GM21529 (cell line): Measurements from ENCODE around the gene FSTL1.

Source experiments
- ATAC-seq: cut with Tn5 transposase; IDR thresholded peaks from one replicate; pipeline ENCODE4 v1.9.1; 2021; ENCODE audit not compliant: unreplicated experiment

The FSTL1 gene

GRCh38 chr3:120469440-120469839, 18.6 kb upstream of the FSTL1 start:
- ATAC-seq: no peak

DNA sequence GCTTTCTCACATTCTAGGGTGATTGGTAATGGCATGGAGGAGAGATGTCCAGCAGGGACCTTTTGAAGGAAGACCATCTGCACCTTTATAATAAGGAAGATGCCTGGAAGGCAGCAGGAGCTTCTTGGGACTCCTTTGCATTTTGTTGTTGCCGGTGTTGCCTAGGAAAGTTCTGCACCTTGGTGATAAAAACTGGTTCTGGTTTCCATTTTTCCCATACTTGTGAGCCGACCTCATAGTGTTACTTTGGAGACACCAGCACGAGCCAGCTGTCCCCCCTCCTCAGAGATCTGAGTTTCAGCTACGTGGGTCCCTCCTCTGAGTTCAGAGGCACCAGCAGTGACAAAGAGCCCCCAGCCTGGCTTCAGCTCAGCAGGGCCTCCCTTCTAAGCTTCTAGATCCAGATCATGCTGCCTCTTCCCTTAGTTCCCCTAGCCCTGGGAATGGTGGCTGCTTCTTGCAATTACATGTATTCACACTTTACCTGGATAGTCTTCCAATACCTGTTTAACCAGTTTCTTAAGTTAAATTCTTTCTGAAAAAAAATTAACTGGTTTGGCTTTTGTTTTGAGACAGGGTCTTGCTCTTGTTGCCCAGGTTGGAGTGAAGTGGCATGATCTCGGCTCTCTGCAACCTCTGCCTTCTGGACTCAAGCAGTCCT, 18.0 kb upstream of the FSTL1 start:
- no peak for ATAC-seq

GRCh38 chr3:120462409-120462959, 11.7 kb upstream of the FSTL1 start:
- no peak for ATAC-seq

- no peak for ATAC-seq
Observed at GRCh38 chr3:120461416-120461815, 10.6 kb upstream of the FSTL1 start.

DNA sequence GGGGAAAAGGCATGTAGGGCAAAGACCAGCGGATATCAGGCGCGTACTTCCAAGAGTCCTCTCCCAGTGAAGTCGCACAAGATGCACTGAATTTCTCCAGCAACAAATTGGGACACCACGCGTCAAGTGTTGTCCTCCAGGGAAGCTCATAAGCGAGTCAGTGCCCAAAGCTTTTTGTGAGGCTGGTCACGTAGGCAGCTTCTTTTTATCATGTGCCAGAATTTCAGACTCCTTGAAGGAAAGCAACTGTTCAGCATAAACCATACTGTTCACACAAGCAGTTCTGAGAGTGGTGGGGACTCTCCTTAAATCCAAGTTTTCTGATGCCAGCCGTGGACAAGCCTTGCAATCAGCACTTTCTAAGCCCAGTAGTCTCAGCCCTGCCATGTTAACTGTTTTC, 10.1 kb upstream of the FSTL1 start:
- ATAC-seq: no peak

DNA sequence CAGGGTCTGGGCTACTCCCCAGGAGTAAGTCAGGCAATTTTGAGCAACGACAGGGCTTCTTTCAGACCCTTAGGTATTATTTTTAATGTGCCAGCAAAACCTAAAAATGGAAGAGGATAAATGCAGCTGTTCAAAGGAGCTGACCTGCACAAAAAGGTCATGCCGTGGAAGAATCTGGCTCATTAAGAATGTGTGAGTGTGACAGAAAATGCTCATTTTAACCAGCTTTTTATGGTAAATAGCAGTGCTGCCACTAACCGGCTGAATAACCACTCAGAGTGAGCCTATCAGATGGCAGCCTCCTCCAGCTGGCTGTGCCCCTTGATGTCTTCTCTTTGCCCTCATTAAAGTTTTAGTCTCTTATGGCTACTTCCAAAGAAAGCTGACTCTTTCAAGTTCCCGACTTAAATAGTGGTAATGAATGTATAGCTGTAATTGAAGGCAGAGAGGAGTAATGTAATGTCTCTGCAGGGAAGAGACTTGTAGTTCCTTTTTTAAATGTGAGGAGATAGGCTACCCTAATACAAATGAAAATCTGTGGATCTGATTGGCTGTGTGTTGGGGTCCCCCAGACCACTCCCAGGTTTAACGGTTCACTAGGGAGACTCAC, 9.5 kb upstream of the FSTL1 start:
- no peak for ATAC-seq

DNA sequence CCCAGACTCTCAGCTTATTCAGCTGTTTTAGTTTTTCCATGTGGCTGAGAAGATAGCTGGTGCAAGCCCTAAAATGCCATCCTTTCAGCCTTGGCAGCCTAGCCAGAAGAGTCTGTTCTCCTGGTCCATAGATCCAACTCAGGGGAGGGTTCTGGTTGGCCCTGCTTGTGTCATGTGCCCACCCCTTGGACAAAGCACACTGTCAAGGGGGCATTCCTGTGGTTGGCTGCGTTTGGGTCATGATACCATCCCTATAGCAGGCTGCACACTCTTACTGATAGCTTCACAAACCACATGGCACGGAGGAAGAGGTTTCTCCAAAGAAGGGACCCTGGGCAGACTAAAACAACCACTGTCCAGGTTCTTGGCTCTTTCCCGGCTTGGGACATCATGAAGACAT, 8.4 kb upstream of the FSTL1 start:
- no peak for ATAC-seq

- ATAC-seq: no peak
Observed at GRCh38 chr3:120457827-120458226, 7.0 kb upstream of the FSTL1 start.

DNA sequence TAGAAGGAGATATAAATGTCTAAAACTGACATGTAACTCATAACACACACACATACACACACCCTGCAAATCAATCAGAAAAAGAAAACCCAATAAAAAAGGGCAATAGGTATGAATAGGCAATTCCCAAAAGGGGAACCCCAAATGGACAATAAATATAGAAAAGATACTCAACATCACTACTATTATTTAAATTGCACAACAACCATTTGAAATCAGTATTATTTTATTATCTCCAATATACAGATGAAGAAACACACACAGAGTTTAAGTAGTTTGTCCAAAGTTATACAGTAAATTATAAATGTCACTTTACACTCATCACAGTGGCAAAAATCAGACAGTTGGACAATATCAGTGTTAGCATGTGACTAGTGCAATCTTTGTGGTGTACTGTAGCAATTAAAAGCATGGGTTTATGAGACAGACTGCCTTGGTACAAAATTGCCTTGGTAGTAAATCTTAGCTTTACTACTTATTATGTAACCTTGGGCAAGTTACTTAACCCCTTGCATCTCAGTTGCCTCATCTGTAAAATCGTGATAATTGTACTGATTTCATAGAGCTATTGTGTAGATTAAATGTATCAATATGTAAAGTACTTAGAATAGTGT, 3.4 kb upstream of the FSTL1 start:
- no peak for ATAC-seq

DNA sequence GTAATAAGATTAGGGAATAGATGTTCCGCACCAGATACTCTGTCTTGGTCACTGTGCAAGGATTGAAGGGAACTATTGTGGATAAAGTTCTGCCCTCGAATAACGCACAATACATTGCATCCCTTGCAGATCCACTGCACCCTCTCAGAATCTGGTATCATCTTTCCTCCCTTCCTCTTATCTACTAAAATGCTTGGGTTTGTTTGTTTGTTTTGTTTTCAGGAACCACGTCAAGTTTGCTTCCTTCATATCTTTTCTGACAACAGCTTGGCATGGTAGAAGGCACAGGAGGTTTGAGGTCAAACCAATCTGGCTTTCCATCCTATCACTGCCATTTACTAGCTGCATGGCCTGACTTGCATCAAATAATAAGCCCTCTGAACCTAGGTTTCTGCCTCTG, 2.0 kb upstream of the FSTL1 start:
- no peak for ATAC-seq

GRCh38 chr3:120451806-120452205, 1.0 kb upstream of the FSTL1 start:
- ATAC-seq: no peak

DNA sequence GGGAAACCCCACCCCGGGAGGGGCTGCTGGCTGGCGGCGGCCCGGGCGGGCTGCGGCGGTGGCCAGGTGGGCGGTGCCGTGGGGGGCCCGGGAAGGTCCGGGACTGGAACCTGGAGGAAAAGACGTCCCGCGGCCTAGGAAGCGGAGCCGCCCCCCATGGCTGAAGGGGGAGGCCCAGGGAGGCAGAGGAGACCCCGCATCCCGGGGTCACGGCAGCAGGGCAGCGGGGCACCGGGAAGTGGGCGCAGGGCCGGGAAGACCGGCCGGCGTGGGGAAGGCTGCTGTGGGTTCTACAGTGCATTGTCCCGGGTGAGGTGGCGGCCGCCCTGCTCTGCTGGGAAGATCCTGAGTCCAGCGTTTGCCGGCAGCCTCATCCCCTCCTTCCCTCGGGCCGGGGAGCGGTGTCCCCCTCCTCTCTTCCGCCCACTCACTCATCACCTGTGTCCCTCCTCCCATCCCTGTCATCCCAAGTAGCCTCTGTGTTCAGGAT, 525 bp upstream of the FSTL1 start:
- ATAC-seq: no peak

- ATAC-seq: no peak
Observed at GRCh38 chr3:120449701-120450599, 842 bp downstream of the FSTL1 start.

- no peak for ATAC-seq
Observed at GRCh38 chr3:120449251-120449650, 1.5 kb downstream of the FSTL1 start.

DNA sequence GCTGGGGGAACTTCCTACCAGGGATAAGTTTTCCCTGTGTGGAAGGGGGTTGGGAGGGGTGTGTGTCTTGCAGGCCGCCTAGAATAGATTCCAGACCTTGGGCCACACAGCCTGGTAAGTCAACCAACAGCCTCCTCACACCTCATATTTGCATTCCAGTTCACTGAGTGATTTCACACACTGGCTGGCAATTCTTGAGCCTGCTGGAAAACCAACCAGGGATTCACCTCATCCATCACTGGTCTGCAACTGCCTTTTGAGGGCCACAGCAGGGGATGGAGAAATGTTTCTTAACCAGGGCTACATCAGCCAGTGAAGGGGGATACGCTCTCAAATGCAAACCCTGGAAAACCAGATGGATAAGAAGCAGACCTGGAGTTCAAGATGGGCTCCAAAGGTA, 2.0 kb downstream of the FSTL1 start:
- ATAC-seq: no peak

DNA sequence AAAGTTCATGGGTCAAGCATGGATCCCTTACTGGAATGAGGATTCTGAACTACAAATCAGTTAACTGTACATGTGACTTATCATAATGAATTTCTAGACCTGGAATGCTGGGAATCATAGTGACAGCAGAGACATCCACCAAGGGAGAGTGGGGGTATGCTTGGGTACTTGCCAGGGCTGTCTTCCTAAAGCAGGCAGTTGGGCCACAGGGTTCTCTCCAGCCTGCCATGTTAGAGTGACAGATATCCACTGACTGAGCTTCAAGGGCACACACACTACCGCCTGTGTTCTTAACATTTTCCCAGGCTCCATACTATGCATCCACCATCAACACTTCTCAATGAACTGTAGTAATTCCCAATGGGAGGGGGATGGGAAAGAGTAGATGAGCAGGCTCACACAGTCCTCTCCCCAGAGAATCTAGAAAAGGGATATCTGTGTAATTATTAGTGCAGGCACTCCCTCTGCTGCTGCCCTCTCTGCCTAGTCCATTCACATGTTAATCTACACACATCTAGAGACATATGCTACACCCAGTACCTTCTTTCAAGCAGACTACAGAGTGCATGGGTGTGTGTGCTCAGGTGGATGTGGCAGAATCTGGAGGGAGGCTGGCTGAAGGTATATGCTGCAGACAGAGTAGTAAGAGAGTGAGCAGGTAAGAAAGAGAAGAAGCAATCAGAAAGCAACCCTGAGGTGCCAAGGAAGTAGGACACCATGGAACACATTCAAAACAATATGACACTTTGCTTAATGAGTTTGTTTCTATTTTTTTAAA, 3.7 kb downstream of the FSTL1 start:
- ATAC-seq: no peak

- ATAC-seq: no peak
Observed at GRCh38 chr3:120445654-120446053, 5.1 kb downstream of the FSTL1 start.

- ATAC-seq: no peak
Observed at GRCh38 chr3:120443626-120444123, 7.1 kb downstream of the FSTL1 start.

GRCh38 chr3:120442975-120443517, 7.7 kb downstream of the FSTL1 start:
- no peak for ATAC-seq

DNA sequence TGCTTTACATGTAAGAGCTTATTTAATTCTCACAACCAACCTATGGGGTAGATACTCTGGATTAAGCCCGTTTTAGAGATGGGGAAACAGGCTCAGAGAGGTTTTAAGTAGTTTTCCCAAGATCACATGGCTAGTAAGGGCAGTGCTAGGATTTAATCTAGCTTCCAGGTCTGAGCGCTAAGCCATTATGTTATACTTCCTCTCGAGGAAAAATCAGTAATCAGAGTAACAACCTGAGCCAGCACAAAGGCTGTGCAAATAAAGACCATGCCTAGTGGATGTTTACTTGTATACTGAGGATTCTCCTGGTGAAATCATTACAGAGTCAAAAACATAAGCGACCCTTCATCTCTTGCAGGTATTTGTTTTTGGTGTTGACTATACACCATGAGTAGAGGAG, 9.0 kb downstream of the FSTL1 start:
- ATAC-seq: no peak
